Measurements from ENCODE around the gene TCHHL1. TPM values are rescaled to one million over a fixed set of nuclear protein-coding genes. Genes with fewer than 3 reads are reported as not detected.

Gene TCHHL1
- total and polyA plus RNA-seq, 9 donors: not detected

DNA sequence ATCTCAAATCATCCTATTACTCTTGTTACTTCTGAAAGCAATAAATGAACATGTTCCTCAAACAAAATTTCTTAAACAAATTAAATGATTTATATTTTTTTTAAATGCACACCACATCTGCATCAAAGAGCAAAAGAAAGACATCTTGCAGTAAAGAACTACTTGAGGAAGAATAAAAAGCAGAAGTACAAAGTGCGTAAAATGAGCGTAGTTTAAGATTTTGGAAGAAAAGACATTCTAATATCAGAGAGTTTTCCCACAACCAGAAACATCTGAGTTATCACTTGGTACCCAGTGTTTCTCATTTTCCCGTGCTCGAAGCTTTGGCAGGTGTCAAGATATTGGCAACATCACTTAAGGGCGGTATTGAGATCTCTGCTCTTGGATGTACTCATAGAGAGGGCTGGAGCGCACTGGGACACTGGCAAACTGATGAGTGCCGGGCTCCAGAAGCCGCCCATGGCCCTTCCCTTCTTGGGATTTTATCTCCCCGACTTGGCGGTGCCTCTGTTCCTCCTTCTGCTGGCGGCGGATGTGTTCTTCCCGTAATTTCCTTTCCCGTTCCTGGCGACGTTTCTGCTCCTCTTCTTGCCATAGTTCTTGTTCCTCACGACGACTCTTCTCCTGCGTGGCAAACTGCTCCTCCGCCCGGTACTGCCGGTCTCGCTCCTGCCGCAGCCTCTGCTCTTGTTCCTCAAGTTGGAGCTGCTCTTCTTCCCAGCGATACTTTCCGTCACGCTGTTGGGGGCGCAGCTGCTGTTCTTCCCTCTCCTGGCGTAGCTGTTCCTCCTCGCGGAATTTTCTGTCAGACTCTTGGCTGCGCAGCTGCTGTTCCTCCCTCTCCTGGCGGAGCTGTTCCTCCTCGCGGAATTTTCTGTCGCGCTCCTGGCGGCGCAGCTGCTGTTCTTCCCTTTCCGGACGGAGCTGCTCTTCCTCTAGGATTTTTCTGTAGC is 18.4 kb upstream of the TCHHL1 start:
- Histone ChIP-seq H3K9me3 (peaks cover 0 to 12% of the 10 kb centered on the region in 2 donors), H3K4me3 (no peak overlapping the region), H3K4me1 (ENCODE audit: insufficient read depth) (no peaks in the 10 kb centered on the region), H3K27ac (no peak overlapping the region), H3K36me3 (no peaks in the 10 kb centered on the region), H3K27me3 (no peaks in the 10 kb centered on the region)
- intact Hi-C loops (cut with DNase I): no loop called here
- 17 to 27% (median 22%) methylated on average over 41 of the region's 41 CpGs for WGBS, 3 donors
- DNase-seq: no peak
- TF ChIP-seq POLR2A (IDR thresholded peaks at IDR 0.05): no peak
- TF ChIP-seq, protein P1, sequence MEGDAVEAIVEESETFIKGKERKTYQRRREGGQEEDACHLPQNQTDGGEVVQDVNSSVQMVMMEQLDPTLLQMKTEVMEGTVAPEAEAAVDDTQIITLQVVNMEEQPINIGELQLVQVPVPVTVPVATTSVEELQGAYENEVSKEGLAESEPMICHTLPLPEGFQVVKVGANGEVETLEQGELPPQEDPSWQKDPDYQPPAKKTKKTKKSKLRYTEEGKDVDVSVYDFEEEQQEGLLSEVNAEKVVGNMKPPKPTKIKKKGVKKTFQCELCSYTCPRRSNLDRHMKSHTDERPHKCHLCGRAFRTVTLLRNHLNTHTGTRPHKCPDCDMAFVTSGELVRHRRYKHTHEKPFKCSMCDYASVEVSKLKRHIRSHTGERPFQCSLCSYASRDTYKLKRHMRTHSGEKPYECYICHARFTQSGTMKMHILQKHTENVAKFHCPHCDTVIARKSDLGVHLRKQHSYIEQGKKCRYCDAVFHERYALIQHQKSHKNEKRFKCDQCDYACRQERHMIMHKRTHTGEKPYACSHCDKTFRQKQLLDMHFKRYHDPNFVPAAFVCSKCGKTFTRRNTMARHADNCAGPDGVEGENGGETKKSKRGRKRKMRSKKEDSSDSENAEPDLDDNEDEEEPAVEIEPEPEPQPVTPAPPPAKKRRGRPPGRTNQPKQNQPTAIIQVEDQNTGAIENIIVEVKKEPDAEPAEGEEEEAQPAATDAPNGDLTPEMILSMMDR (IDR thresholded peaks at IDR 0.05): no peak
- TF ChIP-seq EP300 (IDR thresholded peaks at IDR 0.05): no peak

DNA sequence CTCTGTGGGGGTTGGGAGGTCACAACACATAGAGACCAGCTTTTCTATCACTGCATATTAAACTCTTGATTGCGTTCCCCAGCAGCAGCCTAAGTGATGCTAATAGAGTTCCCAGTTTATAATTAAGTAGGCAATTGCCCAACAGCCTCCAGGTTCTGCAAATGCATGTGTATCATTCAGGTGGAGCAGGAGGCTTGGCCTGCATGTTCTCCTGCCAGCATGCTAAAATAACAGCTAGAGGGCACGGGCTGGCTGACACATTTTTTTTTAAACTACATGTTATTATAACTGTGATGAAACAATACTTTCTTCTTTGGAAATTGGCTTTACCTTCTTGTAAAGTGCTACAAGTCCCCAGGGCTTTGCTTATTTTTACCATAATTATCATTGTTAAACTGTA is 16.0 kb upstream of the TCHHL1 start:
- TF ChIP-seq EP300 (IDR thresholded peaks at IDR 0.05) (no peak), POLR2A (IDR thresholded peaks at IDR 0.05) (no peak)
- TF ChIP-seq, protein P1 (IDR thresholded peaks at IDR 0.05): no peak
- Histone ChIP-seq H3K9me3 (peaks cover 0 to 12% of the 10 kb centered on the region in 2 donors), H3K36me3 (no peaks in the 10 kb centered on the region), H3K4me1 (ENCODE audit: insufficient read depth) (no peaks in the 10 kb centered on the region), H3K27me3 (no peaks in the 10 kb centered on the region), H3K4me3 (no peak overlapping the region), H3K27ac (no peak overlapping the region)
- WGBS, 3 donors: 36 to 44% (median 38%) methylated on average over 2 of the region's 2 CpGs
- intact Hi-C loops (cut with DNase I): no loop called here
- DNase-seq: no peak

- intact Hi-C loops (cut with DNase I): no loop called here
- Histone ChIP-seq H3K27ac (no peak overlapping the region), H3K36me3 (no peaks in the 10 kb centered on the region), H3K4me3 (no peak overlapping the region), H3K9me3 (peaks cover 0 to 4% of the 10 kb centered on the region in 2 donors), H3K4me1 (ENCODE audit: insufficient read depth) (no peaks in the 10 kb centered on the region), H3K27me3 (no peaks in the 10 kb centered on the region)
- TF ChIP-seq POLR2A (IDR thresholded peaks at IDR 0.05): no peak
- no peak for TF ChIP-seq EP300 (IDR thresholded peaks at IDR 0.05)
- TF ChIP-seq, protein P1 (IDR thresholded peaks at IDR 0.05): no peak
- WGBS, 3 donors: 58 to 63% (median 63%) methylated on average over 3 of the region's 3 CpGs
- no peak for DNase-seq
Measured at GRCh38 chr1:152096931-152097330, 8.1 kb upstream of the TCHHL1 start.

GRCh38 chr1:152086760-152087159 is 2.1 kb downstream of the TCHHL1 start:
- no peaks in the 10 kb centered on the region for H3K9me3 ChIP-seq
- H3K36me3 ChIP-seq: no peaks in the 10 kb centered on the region
- no peak overlapping the region for H3K4me3 ChIP-seq
- H3K4me1 ChIP-seq (ENCODE audit: insufficient read depth): no peaks in the 10 kb centered on the region
- intact Hi-C loops (cut with DNase I): no loop called here
- no peak overlapping the region for H3K27ac ChIP-seq
- DNase-seq: no peak
- H3K27me3 ChIP-seq: no peaks in the 10 kb centered on the region
- TF ChIP-seq POLR2A (IDR thresholded peaks at IDR 0.05): no peak
- TF ChIP-seq, protein P1 (IDR thresholded peaks at IDR 0.05): no peak
- no peak for TF ChIP-seq EP300 (IDR thresholded peaks at IDR 0.05)

Data from ovary (tissue), 9 donors.